GM18499 (cell line): ENCODE data around the gene TCF25.
"Not testable (repeated sequence)": the region's sequence is repeated elsewhere in the genome, so short reads cannot be mapped to it uniquely, and the experiment has no call there.

Experiments
- ATAC-seq: cut with Tn5 transposase; IDR thresholded peaks from one replicate; pipeline ENCODE4 v1.9.1; 2021; ENCODE audit warnings: moderate number of reproducible peaks; ENCODE audit not compliant: insufficient read depth, unreplicated experiment

The TCF25 gene, protein sequence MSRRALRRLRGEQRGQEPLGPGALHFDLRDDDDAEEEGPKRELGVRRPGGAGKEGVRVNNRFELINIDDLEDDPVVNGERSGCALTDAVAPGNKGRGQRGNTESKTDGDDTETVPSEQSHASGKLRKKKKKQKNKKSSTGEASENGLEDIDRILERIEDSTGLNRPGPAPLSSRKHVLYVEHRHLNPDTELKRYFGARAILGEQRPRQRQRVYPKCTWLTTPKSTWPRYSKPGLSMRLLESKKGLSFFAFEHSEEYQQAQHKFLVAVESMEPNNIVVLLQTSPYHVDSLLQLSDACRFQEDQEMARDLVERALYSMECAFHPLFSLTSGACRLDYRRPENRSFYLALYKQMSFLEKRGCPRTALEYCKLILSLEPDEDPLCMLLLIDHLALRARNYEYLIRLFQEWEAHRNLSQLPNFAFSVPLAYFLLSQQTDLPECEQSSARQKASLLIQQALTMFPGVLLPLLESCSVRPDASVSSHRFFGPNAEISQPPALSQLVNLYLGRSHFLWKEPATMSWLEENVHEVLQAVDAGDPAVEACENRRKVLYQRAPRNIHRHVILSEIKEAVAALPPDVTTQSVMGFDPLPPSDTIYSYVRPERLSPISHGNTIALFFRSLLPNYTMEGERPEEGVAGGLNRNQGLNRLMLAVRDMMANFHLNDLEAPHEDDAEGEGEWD

DNA sequence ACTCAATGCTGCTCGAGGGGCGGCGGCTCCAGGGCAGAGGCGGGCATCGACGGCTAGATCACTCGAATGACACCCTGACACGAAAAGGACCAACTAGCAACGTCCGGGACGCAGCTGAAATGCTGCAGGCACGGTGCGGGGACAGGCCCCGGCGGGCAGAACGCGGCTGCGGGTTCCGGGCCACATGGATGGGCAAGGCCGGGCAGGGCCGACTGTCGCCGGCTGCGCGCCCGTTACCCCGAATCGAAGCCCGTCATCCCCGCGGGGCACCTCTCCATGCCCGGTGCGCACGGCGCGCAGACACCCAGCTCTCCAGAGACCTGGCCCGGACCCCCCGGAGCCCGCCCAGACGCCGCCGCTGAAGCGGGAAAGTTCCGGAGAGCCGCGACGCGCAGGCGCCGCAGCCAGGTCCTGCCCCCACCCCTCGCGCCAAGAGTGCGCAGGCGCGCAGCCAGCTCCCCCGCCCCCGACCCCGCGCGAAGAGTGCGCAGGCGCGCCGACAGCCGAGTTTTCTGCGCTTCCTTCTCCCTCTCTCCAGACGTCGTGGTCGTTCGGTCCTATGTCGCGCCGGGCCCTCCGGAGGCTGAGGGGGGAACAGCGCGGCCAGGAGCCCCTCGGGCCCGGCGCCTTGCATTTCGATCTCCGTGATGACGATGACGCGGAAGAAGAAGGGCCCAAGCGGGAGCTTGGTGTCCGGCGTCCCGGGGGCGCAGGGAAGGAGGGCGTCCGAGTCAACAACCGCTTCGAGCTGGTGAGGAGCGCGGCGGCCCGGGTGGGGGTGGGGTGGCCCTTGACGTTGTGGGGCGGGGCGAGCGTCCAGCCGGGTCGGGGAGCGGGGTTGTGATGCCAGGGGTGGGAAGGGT lies at the start of gene TCF25:
TSS of gene TCF25 (plus strand) at position 484 of the 863 bp plus-strand sequence. CDS start at position 560, 76 bp downstream.
- ATAC-seq = no peak

DNA sequence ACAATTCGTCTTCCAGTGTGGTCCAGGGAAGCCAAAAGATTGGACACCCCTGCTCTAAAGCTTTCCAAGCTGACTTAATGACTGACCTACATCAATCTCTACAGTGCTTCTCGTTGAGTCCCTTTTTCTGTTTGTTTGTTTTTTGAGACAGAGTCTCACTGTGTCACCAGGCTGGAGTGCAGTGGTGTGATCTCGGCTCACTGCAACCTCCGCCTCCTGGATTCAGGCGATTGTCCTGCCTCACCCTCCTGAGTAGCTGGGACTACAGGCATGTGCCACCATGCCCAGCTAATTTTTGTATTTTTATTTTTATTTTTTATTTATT lies 49.6 kb upstream of the TCF25 start:
- not testable (repeated sequence) for ATAC-seq

DNA sequence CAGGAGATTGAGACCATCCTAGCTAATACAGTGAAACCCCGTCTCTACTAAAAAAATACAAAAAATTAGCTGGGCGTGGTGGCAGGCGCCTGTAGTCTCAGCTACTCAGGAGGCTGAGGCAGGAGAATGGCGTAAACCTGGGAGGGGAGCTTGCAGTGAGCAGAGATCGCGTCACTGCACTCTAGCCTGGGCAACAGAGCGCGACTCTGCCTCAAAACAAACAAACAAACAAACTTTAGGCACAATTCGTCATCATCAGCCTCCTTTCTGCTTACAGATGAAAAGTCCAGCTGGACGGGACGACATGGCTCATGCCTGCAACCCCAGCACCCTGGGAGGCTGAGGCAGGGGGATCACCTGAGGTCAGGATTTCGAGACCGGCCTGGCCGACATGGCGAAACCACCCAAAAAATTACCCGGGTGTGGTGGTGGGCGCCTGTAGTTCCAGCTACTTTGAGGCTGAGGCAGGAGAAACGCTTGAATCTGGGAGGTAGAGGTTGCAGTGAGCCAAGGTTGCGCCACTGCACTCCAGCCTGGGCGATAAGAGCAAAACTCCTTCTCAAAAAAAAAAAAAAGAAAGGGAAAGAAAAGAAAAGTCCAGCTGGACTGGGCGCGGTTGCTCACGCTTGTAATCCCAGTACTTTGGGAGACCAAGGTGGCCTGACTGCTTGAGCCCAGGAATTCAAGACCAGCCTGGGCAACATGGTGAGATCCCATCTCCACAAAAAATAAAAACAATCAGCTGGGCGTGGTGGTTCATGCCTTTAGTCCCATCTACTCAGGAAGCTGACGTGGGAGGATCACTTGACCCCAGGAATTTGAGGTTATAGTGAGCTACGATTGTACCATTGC lies 46.6 kb upstream of the TCF25 start:
- no peak for ATAC-seq

DNA sequence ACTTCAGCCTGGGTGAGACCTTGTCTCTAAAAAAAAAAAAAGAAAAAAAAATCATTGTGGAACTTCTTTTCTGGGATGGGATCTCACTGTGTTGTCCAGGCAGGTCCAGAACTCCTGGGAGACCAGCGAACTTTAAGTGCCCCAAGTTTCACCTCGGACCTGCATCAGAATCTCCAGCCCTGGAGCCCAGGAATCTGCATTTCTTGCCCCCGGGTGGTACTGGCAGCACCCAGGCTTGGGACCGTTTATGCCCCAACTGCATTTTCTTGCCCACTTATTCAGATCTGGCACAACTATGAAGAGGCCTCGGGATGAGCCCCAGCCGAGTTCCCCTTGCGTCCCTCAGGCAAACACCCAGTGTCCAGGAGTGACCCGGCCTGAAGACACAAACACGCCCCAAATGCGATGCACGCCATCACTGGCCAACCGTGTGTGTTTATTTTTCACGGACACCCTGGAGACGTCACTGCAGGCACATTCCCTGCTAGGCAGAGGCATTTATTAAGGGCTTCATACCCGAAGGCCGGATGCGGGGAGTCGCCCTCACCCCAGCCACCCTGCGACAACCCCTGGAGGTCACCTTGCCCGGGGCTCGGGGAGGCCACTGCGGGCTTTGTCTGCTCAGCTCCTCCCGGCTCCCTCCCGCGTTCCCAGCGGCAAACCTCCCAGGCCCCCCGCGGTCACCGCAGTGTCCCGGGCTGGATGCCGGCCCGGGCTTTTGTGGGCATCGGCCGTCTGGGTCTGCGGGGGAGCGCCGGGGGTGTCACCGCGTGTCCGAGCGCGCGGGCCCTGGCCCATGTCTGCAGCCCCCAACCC lies 45.8 kb upstream of the TCF25 start:
- ATAC-seq = no peak

DNA sequence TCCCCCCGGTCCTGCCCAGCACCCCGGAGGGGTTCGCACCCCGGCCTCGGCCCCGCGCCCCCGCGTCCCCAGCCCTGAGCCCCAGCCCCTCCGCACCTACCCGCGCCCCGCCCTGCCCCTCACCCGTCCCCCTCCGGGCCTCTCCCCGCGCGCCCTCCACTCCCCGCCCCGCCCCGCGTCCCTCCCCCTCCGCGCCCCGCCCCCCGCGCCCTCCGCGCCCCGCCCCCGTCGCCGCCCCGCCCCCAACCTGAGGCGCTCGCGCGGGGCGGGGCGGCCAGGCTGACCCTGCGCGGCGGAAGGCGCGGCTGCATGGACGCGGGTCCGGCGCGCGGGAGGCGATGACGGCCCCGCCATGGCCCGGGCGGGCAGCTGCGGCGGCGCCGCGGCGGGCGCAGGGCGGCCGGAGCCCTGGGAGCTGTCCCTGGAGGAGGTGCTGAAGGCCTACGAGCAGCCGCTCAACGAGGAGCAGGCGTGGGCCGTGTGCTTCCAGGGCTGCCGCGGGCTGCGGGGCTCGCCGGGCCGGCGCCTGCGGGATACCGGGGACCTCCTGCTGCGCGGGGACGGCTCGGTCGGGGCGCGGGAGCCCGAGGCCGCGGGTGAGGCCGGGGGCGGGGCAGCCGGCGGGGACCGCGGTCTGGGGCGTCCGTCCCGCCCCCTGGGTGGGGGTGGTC lies 45.1 kb upstream of the TCF25 start, which contains the start of gene SPIRE2:
TSS of gene SPIRE2 (plus strand) at position 277 of the 671 bp plus-strand sequence. CDS start at position 353, 76 bp downstream.
- ATAC-seq = no peak

DNA sequence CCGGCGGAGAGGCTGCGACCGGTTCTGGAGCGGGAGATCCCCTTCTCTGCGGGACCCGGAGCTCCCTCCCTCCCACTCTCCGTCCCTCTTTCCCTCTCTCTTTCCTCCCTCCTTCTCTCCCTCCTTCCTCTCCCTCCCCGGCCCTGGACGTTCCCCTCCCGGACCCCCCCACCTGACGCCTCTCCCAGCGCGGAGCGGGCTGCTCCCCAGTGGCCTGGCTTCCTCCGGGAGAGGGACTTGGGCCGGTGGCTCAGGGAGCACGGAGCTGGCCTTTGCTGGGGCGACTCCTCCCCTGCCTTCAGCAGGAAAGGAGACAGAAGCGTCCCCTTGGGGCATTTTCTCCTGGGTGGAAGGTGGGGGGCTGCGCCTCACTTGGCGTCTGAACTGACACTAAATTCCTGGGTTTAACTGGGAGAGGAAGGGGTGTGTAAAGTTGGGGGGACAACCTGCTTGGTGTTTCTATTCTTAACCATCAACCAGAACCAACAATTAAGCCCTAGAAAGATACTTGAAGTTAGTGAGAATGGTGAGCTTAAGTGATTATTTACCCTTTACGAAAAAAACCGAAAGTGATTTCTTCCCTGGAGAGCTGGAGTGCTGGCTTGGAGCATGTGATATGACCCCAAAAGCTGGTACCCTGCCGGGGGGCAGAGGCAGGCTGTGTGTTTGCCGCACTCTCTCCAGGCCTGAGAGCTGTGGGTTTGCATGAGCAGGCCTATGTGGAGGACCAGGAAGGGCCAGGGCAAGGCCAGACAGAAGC lies 44.3 kb upstream of the TCF25 start:
- ATAC-seq = no peak

DNA sequence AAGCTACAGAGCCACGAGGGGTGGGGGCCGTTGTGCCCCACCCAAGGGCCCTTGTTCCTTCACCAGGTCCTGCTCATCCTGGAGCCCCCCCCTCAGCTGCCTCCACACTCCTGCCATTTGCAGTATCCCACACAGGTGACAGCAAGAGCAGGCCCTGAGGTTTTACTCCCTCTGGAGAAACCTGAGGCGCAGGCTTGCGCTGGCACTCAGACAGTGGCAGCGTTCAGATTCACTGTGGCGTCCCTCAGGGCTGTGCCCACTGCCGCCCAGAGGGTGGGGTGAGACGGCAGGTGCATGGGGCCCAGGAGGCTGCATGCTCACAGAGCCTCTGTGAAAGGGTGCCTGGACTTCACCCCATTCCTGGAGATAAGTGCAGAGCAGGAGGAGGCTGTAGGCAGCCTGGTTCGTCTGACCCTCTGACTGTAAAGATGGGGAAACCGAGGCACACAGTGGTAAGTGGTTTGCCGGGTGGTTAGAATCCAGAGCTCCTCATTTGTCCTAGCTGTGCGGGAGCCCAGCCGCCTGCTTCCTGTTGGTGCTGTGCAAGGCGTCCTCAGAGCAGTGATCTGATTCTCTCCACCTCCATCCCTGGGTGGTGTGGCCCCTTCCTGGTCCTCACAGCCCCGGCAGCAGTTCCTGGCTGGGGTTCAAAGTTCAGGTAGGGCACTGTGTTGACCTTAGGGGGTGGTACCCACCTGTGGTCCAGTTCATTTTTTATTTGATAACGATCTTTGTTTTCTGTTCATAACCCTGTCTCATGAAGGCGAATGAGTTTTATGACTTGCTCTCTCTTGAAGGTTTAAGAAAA lies 43.6 kb upstream of the TCF25 start:
- no peak for ATAC-seq

DNA sequence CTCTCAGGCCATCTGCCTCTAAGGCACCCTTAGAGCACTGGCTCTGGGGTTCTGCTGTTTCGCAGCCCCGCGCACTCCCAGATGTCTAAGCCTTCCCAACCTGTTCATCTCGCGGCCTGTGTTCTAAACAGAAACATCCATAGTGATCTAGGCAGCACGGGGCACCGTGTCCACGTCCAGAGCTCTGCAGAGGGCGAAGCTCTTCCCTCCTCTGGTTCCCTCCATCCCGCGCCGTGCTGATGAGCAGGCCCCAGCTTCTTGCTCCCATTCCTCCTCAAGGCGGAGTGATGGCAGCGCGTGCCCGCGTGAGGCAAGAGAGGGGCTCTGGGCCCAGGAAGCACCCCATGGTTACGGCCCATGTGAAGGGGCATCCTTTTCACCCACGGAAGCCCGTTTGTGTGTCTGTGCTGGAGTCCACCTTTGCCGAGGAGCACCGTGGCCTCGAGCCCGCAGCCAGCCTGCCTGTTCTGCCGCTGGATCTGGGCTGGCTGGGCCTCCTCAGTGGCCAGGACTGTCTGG lies 41.5 kb upstream of the TCF25 start:
- ATAC-seq = no peak

DNA sequence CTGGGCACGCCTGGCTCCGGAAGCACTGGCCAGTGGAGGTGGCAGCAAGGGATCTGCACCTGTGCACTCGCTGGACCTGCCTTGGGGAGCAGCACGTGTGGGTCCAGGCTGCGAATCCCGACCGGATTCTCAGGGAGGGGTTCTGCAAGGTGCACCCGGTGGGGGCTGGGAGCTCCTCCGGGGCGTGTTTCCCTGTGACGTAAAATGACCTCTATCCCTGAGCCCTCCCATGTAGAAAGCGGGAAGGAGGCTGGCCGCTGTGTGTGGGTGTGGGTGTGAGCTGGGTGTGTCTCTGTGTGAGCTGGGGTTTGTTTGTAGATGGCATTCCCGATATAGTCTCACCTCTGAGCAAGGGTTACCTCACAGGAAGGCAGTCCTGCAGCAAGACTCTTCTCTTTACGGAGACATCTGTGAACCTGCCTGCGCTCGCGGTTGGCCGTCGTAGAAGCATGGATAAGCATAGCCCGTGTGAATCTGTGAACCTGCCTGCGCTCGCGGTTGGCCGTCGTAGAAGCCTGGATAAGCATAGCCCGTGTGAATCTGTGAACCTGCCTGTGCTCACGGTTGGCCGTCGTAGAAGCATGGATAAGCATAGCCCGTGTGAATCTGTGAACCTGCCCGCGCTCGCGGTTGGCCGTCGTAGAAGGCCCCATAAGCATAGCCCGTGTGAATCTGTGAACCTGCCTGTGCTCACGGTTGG lies 39.6 kb upstream of the TCF25 start:
- not testable (repeated sequence) for ATAC-seq

DNA sequence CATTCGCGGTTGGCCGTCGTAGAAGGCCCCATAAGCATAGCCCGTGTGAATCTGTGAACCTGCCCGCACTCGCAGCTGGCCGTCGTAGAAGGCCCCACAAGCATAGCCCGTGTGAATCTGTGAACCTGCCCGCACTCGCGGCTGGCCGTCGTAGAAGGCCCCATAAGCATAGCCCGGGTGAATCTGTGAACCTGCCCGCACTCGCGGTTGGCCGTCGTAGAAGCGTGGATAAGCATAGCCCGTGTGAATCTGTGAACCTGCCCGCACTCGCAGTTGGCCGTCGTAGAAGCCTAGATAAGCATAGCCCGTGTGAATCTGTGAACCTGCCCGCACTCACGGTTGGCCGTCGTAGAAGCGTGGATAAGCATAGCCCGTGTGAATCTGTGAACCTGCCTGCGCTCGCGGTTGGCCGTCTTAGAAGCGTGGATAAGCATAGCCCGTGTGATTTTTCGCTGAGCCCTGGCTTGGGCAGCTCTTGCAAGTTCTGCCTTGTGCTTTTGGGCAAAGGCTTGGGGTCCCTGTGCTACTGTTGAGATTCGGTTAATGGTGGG lies 38.5 kb upstream of the TCF25 start:
- ATAC-seq = not testable (repeated sequence)

DNA sequence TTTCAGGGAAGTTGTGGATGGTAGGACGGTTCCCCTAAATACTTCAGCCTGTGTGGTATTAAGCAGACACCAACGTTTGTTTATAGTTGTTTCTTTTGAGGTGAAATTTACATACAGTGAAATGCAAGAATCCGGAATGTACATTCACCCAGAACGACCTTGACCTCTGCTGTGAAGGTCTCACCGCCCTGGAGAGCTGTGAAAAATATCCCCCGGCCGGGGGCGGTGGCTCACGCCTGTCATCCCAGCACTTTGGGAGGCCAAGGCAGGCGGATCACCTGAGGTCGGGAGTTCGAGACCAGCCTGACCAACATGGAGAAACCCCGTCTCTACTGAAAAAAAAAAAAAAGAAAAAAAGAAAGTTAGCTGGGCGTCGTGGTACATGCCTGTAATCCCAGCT lies 36.9 kb upstream of the TCF25 start:
- not testable (repeated sequence) for ATAC-seq

DNA sequence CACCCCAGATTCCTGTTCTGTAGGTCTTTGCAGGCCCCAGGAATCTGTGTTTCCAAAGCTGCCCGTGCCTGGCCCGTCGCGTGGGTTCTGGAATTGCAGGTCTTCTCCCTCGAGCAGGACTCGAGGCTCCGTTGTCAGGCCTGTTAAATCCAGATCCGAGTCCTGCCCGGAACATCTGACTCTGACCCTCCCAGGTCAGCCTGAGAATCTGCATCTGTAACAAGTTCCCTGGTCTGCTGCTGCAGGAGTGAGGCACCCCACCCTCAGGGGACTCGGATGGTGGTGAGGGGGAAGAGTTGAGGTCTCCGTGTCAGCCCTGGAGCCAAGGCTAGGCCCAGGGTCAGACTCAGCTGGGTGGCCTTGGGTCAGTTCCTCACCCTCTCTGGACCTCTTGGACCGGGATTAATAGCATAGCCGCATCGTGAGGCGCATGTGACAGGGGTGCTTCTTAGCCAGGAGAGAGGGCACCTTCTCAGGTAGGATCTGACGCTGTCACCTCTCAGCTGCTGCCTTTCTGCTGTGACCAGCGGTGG lies 36.3 kb upstream of the TCF25 start:
- ATAC-seq = no peak

DNA sequence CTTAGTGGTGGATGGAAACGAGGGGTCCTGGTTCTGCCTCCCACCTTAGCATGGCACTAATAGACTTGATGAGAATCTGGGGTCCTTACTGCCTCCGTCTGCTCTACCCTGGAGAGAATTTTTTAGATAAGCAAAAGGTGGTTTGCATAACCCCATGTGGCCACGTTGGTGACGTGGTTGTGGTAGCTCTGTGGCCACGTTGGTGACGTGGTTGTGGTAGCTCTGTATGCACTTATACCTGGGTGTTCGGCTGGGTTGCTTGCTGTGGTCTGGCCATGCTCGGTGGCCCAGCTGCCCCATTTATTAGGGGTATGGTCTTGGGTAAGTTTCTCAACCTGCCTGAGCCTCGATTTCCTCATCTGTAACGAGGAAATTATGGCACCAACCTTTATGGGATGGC lies 32.1 kb upstream of the TCF25 start:
- ATAC-seq = no peak

DNA sequence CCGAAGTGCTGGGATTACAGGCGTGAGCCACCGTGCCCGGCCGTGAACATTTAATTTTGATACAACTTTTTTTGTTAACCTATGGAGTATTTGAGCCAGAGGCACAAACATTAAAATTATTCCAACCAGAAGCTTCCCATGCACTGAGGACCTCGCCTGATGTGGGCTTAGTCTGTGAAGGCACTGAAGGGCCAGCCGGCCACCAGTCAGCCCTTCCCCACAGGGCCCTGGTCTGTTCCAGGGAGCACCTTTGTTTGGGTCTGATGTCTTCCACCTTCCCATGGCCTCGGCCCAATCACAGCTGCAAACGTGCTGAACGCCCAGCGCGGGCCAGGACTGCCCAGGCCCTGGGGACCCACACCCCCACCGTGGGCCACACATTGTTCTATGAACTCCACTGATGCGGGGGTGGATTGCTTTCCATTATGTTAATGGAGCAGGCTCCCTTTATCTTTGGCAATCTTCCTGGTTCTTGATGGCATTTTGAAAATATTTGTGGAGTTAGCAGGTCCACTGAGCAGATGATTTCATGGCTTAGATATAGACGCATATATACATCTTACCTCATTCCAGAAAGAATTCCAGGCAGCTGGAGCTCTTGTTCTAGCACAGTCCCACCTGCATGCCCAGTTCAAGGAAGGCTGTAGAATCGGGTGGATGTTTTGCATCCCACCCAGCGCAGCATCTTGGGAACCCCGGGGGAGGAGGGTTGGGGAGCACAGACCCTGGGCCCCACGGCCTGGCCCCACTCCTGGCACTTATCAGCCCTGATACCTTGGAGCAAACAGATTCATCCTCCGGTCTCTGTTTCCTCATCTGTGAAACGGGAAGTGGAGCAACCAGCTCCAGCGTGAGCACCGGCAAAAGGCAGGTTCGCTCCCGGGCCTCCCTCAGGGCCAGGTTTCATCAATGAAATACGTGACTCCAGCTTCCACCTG lies 30.7 kb upstream of the TCF25 start:
- ATAC-seq = no peak
